Measurements from ENCODE around the gene CLEC4G. TPM values are rescaled to one million over a fixed set of nuclear protein-coding genes. Genes with fewer than 3 reads are reported as not detected.
"Not testable (repeated sequence)": the region's sequence is repeated elsewhere in the genome, so short reads cannot be mapped to it uniquely, and the experiment has no call there.

The CLEC4G gene
- total and polyA plus RNA-seq, 2 donors, result 0.48 to 1.1 TPM

GRCh38 chr19:7762719-7763293 lies 30.9 kb upstream of the CLEC4G start, which contains the start of gene CLEC4M:
TSS of gene CLEC4M (plus strand) at chr19:7763243. CDS start at chr19:7763267, 24 bp downstream.
- WGBS, result 70% methylated on average over 8 of the region's 8 CpGs
- Histone ChIP-seq H3K36me3 (ENCODE audit: insufficient read depth) (no peaks in the 10 kb centered on the region), H3K4me1 (ENCODE audit: insufficient read depth) (no peaks in the 10 kb centered on the region), H3K4me3 (ENCODE audit: low read depth, low read length) (no peak within 1 kb of the TSS), H3K27ac (ENCODE audit: low read depth) (no peak within 1 kb of the TSS)
- DNase-seq (ENCODE audit: extremely low spot score), result no peak

DNA sequence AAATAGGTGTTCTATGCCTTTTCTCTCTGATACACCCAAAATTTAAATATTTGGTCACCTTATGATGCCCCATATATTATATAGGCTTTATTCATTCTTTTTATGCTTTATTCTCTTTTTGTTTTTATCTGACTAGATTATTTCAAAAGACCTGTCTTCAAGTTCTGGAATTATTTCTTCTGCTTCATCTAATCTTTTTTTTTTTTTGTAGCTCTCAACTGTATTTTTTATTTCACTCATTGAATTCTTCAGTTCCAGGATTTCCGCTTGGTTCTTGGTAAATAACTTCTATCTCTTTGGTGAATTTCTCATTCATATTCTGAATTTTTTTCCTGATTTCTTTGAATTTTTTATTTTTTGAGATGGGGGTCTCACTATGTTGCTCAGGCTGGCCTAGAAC lies 27.2 kb upstream of the CLEC4G start:
- no peaks in the 10 kb centered on the region for H3K36me3 ChIP-seq (ENCODE audit: insufficient read depth)
- no peak for DNase-seq (ENCODE audit: extremely low spot score)
- H3K27ac ChIP-seq (ENCODE audit: low read depth), result no peak overlapping the region
- 92% methylated on average over 1 of the region's 1 CpG for WGBS
- H3K4me1 ChIP-seq (ENCODE audit: insufficient read depth), result no peaks in the 10 kb centered on the region
- no peak overlapping the region for H3K4me3 ChIP-seq (ENCODE audit: low read depth, low read length)

- Histone ChIP-seq H3K4me3 (ENCODE audit: low read depth, low read length) (no peak overlapping the region), H3K4me1 (ENCODE audit: insufficient read depth) (no peaks in the 10 kb centered on the region), H3K36me3 (ENCODE audit: insufficient read depth) (no peaks in the 10 kb centered on the region), H3K27ac (ENCODE audit: low read depth) (no peak overlapping the region)
- 76% methylated on average over 3 of the region's 3 CpGs for WGBS
- no peak for DNase-seq (ENCODE audit: extremely low spot score)
Observed at GRCh38 chr19:7757358-7757757, 25.4 kb upstream of the CLEC4G start.

GRCh38 chr19:7756258-7756657 lies 24.3 kb upstream of the CLEC4G start:
- no peak overlapping the region for H3K4me3 ChIP-seq (ENCODE audit: low read depth, low read length)
- no peak for DNase-seq (ENCODE audit: extremely low spot score)
- H3K27ac ChIP-seq (ENCODE audit: low read depth), result no peak overlapping the region
- H3K36me3 ChIP-seq (ENCODE audit: insufficient read depth), result no peaks in the 10 kb centered on the region
- 44% methylated on average over 4 of the region's 4 CpGs for WGBS
- no peaks in the 10 kb centered on the region for H3K4me1 ChIP-seq (ENCODE audit: insufficient read depth)

GRCh38 chr19:7751157-7751783 lies 19.4 kb upstream of the CLEC4G start:
- H3K4me1 ChIP-seq (ENCODE audit: insufficient read depth), result no peaks in the 10 kb centered on the region
- WGBS, result 75% methylated on average over 12 of the region's 12 CpGs
- no peaks in the 10 kb centered on the region for H3K36me3 ChIP-seq (ENCODE audit: insufficient read depth)
- no peak for DNase-seq (ENCODE audit: extremely low spot score)
- H3K27ac ChIP-seq (ENCODE audit: low read depth), result no peak overlapping the region
- no peak overlapping the region for H3K4me3 ChIP-seq (ENCODE audit: low read depth, low read length)

DNA sequence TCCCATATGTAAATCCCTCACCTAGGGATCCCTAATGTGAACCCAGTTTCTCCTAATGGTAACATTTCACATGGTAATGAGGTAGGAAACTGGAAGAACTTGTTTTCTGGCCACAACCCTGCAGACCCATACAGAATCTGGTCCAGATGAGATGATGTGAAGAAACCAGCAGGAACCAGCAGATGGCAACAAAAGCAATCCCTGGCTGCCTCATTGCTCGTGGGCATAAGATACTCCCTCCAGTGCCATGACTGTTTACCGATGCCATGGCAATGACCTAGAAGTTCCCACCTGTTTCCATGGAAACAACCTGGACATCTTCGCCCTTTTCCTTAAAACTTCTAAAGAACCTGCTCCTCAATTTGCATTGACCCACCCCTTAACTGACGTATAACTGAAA lies 16.8 kb upstream of the CLEC4G start:
- Histone ChIP-seq H3K36me3 (ENCODE audit: insufficient read depth) (no peaks in the 10 kb centered on the region), H3K4me1 (ENCODE audit: insufficient read depth) (no peaks in the 10 kb centered on the region), H3K4me3 (ENCODE audit: low read depth, low read length) (no peak overlapping the region), H3K27ac (ENCODE audit: low read depth) (no peak overlapping the region)
- WGBS, result 20% methylated on average over 4 of the region's 4 CpGs
- DNase-seq (ENCODE audit: extremely low spot score), result peak; percentile 8

DNA sequence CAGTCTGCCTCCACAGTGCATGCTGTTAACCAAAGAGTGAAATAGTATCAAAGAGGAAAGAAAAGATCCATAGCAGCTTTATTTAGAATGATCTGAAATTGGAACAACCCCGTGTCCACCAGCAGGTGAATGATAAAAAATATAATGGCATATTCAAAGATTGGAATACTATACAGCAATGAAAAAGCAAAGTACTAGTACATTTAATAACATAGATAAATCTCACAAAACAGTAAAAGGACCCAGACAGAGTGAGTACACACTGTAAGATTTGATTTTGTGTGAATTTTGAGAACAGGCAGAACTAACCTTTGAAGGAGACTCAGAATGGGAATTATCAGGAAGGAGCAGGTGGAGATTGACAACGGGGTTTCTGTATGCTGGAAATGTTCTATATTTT lies 16.3 kb upstream of the CLEC4G start:
- WGBS, result 69% methylated on average over 2 of the region's 2 CpGs
- Histone ChIP-seq H3K27ac (ENCODE audit: low read depth) (no peak overlapping the region), H3K4me1 (ENCODE audit: insufficient read depth) (no peaks in the 10 kb centered on the region), H3K4me3 (ENCODE audit: low read depth, low read length) (no peak overlapping the region), H3K36me3 (ENCODE audit: insufficient read depth) (no peaks in the 10 kb centered on the region)
- no peak for DNase-seq (ENCODE audit: extremely low spot score)

DNA sequence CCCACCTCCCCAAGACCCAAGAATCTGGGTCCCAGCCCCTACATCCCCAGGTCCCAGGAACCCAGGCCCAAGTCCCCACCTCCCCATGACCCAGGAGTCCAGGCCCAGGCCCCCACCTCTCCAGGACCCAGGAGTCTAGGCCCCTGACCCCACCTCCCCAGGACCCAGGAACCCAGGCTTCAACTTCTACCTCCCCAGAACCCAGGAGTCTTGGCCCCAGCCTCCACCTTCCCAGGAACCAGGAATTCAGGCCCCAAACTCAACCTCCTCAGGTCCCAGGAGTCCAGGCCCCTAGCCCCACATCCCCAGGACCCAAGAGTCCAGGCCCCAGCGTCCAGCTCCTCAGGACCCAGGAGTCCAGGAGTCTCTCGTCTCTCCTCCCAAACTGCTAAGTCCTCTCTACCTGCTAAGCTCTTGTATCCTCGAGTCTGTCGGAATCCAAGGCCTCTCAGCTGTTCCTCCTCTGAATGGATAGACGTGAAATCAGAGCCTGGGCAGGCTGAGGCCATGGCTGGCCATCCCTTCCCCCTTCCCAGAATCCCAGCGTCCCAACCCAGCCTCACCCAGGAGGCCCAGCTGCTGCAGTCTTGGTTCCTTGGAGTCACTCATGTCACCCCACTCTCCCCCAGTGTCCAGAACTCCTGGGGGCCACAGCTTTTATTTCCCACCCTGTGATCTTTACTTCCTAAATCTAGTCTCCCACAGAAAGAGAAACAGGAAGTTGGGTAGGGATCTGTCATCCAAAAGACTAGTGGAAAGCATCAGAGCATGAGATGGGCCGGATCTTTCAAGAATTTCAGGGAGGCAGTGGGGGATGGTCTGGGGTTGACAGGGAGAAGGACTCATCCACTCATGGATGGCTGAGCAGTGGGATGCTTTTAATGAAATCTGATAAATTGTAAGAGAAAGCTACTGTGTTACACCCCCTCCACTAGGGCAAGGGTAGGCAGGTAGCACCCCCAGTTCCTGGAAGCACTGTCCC lies 15.3 kb upstream of the CLEC4G start, which contains the start of gene CD209:
Gene CD209 (minus strand): TSS at position 632 of the 982 bp plus-strand sequence. CDS start 23 bp downstream, at position 609.
- no peak for DNase-seq (ENCODE audit: extremely low spot score)
- no peak within 1 kb of the TSS for H3K4me3 ChIP-seq (ENCODE audit: low read depth, low read length)

GRCh38 chr19:7746306-7746705 lies 14.4 kb upstream of the CLEC4G start:
- not testable (repeated sequence) for H3K4me1 ChIP-seq (ENCODE audit: insufficient read depth); H3K36me3 ChIP-seq (ENCODE audit: insufficient read depth); H3K27ac ChIP-seq (ENCODE audit: low read depth); DNase-seq (ENCODE audit: extremely low spot score); H3K4me3 ChIP-seq (ENCODE audit: low read depth, low read length)
- WGBS, result 70% methylated on average over 4 of the region's 4 CpGs

More for the DNA sequence above, 15.3 kb upstream of the CLEC4G start, which contains the start of gene CD209:
- H3K27ac ChIP-seq (ENCODE audit: low read depth), result no peak within 1 kb of the TSS
- no peaks in the 10 kb centered on the region for H3K4me1 ChIP-seq (ENCODE audit: insufficient read depth)
- no peaks in the 10 kb centered on the region for H3K36me3 ChIP-seq (ENCODE audit: insufficient read depth)
- WGBS, result 50% methylated on average over 7 of the region's 7 CpGs

DNA sequence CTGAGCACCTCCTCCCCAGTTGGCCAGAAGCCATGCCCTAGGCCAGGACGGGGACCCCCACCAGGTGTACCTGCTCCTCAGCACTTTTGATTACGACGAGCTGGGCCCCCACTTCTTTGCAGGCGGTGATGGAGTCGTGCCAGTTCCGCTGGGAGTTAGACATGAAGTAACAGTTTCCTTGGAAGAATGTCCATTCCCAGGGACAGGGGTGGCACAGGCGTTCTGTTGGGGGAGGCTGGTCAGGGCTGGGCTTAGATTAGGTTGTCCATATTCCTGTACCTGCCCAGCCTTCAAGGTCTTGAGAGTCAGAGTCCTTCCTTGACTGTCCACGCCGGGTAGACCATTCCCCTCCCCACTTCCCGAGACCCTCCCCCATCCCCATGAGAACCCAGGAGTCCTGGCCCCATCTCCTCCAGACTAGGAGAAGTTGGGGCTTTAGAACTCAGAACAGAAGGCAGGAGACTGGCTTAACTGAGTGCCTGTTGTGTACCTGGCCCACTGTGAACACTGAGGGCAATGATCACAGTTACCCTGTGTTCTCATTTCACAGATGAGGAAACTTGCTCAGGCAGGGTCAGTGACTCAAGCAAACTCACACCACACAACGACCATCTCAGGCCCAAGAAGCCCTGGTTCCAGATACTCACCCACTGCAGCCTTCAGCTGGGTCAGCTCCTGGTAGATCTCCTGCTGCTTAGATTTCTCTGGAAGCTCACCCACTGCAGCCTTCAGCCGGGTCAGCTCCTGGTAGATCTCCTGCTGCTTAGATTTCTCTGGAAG lies 13.2 kb upstream of the CLEC4G start:
- Histone ChIP-seq H3K36me3 (ENCODE audit: insufficient read depth) (no peaks in the 10 kb centered on the region), H3K4me3 (ENCODE audit: low read depth, low read length) (no peak overlapping the region), H3K27ac (ENCODE audit: low read depth) (no peak overlapping the region), H3K4me1 (ENCODE audit: insufficient read depth) (no peaks in the 10 kb centered on the region)
- 70% methylated on average over 12 of the region's 12 CpGs for WGBS
- no peak for DNase-seq (ENCODE audit: extremely low spot score)

GRCh38 chr19:7744199-7744786 lies 12.4 kb upstream of the CLEC4G start:
- no peaks in the 10 kb centered on the region for H3K4me1 ChIP-seq (ENCODE audit: insufficient read depth)
- no peaks in the 10 kb centered on the region for H3K36me3 ChIP-seq (ENCODE audit: insufficient read depth)
- 56% methylated on average over 5 of the region's 5 CpGs for WGBS
- no peak for DNase-seq (ENCODE audit: extremely low spot score)
- H3K4me3 ChIP-seq (ENCODE audit: low read depth, low read length), result no peak overlapping the region
- H3K27ac ChIP-seq (ENCODE audit: low read depth), result no peak overlapping the region

DNA sequence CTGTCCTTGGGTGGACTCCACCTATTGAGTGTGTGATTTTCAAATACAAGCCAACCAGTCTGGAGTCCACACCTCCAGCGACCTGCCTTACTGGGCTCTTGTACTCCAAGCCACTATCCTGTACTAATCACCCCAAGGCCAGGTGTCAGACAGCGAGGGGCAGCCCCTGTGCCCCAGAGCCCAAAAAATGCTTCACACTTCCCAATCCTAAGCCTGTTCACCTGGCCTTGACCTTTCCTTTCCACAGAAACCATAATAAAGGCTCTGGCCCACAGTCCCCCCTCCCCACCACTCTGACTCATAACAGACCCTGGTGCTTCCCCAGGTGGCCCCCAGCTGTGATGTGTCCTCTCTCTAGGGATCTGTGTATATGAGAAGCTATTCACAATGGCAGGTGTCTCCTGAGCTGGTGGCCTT lies 11.5 kb upstream of the CLEC4G start:
- no peak for DNase-seq (ENCODE audit: extremely low spot score)
- H3K27ac ChIP-seq (ENCODE audit: low read depth), result no peak overlapping the region
- no peak overlapping the region for H3K4me3 ChIP-seq (ENCODE audit: low read depth, low read length)
- WGBS, result 68% methylated on average over 2 of the region's 2 CpGs
- no peaks in the 10 kb centered on the region for H3K4me1 ChIP-seq (ENCODE audit: insufficient read depth)
- no peaks in the 10 kb centered on the region for H3K36me3 ChIP-seq (ENCODE audit: insufficient read depth)

DNA sequence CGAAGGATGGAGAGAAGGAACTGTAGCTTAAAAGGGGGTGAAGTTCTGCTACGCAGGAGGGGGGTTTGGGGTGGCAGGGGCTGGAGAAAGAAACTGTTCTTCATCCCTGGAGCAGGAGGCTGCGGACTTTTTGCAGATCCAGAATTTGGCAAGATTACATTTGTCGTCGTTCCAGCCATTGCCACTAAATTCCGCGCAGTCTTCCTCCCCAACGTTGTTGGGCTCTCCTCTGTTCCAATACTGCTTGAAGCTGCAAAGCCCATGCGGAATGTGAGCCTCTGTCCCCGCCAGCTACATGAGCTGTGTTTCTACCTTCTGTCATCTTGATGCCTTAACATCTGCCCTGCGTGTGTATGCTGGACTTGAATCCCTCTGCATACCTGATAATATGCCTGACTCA lies 11.1 kb upstream of the CLEC4G start:
- no peaks in the 10 kb centered on the region for H3K4me1 ChIP-seq (ENCODE audit: insufficient read depth)
- no peak for DNase-seq (ENCODE audit: extremely low spot score)
- H3K27ac ChIP-seq (ENCODE audit: low read depth), result no peak overlapping the region
- no peak overlapping the region for H3K4me3 ChIP-seq (ENCODE audit: low read depth, low read length)
- no peaks in the 10 kb centered on the region for H3K36me3 ChIP-seq (ENCODE audit: insufficient read depth)
- WGBS, result 65% methylated on average over 11 of the region's 11 CpGs
